Inferior parietal cortex (tissue), 1 donor: Measurements from ENCODE around the gene FEZ2.

Experiments
- DNase-seq: peaks from one replicate; pipeline ENCODE4 v3.0.0-alpha.2; 2016; ENCODE audit errors: extremely low spot score

FEZ2 gene

DNA sequence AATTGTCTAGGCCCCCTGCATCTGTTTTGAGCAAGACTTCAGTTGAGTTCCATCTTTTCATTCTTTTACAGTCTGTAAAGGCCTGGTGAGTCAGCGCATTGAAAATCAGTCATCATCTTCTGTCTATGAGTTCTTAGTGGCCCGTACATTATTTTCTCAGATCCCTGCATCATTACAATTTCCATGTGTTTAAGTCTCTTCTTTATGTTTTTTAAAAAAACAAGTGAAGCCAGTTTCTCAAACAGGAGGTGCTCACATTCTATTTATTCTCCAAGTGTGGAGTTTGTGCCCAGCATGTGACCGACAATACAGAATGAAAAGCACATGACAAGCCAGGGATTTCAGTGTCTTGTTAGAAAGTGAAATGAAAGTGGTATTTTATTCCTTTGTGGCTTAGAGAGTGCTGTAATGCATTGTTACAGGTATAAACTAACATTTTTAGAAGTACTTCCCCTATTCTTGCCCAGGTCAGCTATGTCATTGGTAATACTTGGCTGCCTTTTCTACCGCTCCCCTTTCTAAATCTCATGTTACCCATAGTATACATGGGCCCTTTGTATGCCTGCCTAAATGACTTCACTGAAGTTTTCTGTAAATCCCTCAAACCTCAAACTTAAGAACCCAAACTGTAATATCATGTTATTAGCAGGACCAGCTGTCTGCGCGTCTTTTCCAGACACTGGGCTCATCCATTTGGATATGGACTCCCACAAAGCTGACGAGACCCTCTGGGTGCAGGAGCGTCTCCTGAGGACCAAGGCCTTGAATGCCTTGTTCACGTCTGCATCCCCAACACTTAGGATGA, 67.6 kb downstream of the FEZ2 start:
- no peak for DNase-seq

DNA sequence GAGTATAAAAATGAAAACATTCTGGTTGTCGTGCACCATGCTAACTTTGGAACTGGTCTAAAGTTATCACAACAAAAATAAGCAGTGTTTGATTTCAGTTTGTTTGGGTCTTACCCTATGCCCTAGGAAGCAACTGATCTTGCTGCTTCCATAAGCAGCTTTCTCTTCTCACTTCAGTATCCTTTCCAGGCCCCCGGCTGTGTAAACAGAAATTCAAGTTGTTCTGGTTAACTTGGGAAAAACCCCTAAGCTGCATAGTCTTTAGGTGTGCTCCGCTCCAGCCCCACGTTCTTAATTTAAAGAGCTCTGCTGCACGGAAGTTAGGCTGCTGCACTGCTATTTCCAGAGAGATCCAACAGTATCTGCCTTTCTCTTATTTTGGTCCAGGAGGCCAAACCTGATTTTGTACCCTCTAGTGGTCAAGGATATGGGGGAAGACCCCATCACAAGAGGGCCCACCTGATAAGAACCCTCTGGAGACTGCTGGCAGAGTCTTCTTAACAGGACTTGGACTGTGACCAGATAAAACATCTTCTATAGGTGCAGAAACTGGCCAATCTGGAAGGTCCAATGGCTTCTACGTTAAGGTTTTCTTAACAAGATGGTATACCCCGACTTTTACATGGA, 69.1 kb downstream of the FEZ2 start:
- no peak for DNase-seq

DNA sequence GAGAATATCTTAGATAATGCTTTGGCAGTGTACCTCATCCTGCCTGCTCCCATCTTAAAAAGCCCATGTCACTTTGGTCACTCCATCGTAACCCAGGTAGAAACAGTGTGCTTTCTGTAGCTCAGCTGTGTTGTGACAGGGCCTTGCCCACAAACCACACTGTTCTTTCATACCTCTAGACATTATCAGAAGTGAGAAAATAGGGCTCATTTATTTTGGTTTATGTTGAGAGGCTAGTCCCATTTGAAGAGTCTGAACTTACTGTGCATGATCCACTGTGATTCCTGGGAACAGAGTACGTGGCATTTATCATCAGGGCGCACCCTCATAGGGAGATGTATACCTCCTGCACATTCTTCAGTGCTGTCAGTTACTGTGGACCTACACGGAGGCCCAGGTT, 69.7 kb downstream of the FEZ2 start:
- DNase-seq: no peak

DNA sequence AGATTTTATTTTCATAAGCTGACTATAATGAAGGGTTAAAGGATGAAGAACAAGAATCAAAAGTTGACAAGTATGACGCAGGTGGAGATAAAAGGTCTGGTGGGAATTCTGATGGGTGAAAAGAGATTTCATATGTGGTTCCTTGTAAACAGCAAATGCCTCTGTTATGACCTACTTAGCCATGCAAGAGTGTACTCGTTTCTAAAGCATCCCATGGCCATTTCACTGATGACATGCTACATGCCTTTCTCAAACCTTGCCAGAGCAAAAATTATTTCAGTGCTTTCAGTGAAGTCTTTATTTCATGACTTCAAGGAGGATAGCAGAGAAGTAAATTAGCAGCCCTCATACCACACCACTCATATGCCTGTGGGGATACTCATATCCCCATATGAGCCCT, 71.7 kb downstream of the FEZ2 start:
- DNase-seq: no peak

DNA sequence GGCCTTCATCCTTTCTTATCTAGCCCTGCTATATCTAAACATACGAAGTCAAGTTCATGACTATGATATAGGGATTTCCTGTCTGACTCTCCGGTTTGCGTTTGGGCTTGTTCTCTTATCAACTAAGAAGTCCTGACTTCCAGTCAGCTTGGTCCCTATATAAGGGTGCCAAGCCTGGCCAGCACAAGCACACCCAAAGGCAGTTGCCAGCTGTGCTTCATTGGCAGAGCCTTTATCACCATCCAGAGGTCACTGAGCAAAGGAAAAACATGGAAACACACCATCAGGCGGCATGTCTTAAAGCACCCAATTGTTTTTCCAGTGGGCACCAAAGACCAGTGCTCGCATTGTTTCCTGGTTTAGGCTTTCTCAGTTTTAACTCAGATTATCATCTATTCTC, 72.7 kb downstream of the FEZ2 start:
- DNase-seq: no peak

DNA sequence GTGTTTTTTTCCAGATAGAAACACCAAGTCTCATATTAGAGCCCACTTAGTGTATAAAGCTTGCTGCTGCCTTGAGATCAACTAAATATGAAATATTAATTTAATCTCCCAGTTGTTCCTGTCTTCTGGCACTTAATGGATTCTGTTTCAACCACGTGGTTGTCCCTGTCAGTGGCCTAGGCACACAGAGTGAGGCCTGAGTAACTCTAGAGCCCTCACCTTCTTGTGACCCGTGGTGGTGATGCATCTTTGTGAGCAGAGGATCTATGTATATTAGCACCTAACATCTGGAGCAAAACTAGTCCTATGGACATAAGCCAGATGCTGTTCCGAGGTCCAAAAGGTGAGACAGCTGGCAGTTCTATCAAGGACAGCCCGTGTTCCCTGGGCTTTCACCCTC, 74.8 kb downstream of the FEZ2 start:
- no peak for DNase-seq

DNA sequence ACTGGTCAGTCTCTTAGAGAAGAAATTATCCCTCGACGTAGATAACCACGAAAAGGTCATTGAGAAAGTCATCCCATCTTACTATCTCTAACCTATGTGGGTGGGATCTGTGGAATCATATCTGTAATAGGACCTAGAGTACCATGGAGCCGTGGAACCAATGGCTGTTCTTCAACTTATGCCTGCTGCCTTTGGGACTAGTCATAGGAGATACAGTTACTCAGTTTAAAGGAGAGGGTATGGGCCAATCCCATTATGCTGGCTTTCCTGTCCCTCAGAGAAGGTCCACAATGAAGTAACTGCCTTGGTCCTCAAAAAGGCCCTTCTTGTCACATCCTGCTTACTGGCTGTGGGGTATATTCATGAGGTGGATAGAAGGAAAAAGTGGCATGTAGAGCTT, 77.5 kb downstream of the FEZ2 start:
- DNase-seq: no peak

DNA sequence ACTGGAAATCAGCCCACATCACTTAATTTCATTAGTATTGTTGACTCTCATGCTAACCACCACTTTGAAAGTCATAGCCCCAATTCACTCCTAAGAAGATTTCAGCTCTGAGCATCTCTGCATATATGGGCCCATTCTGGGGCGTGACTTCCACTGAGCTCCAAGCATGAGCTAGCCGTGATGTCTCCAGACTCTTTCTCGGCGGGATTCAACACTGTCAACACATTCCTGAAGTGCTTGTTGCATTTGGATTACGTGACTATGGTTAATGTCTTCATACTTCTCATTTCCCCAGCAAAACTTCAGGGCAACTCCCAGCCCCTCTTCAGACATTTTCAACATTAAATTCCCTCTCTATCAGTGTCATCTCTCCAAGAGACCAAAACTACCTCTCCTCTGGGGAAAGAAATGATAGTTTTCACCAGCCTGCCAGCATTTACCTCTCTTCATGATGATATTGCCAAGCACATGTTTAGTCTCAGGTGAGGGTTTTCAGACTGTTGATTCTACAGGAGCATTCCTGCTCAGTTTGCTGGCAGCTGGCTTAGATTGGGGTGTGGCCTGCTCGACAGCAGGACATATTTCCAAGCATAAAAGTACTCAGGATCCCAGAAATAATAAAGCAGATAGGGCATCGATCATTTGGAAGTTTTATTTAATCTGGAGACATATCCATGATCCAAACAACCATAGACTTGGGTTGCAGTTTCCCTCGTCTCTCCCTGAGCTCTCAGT, 81.7 kb downstream of the FEZ2 start:
- DNase-seq: no peak

DNA sequence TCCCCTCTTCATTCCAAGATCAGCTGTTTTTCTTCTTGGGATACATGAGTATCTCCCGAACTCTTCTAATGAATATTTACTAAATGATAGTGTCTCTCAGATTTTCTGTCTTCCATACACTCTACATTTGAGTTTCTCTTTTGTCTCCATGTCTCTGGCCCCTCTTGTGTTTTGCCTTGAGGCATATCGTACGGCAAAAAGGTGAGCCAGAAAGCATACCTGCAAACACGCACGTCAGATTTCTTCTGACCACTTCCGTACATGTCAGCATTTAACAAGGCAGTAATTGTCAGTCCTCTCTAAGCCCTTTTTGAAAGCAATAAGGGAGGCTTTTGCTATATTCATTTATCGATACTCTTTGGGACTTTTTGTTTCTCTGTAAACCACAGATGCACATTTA, 82.4 kb downstream of the FEZ2 start:
- DNase-seq: no peak

DNA sequence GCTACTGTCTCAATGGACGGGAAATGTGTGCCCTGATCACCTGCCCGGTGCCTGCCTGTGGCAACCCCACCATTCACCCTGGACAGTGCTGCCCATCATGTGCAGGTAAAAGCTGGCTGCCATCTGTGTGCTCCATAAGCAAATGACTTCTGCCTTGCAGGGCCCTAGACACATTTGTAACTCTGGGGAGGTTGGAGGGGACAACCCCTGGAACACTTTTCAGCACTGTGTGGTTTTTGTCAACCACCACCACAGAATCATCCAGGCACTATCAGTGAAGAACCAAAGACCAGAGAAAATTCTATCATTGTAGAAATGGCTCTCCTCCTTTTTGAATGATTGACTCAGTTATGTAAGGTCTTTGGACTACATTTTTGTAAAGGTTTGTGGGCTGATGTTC, 84.3 kb downstream of the FEZ2 start:
- DNase-seq: no peak

DNA sequence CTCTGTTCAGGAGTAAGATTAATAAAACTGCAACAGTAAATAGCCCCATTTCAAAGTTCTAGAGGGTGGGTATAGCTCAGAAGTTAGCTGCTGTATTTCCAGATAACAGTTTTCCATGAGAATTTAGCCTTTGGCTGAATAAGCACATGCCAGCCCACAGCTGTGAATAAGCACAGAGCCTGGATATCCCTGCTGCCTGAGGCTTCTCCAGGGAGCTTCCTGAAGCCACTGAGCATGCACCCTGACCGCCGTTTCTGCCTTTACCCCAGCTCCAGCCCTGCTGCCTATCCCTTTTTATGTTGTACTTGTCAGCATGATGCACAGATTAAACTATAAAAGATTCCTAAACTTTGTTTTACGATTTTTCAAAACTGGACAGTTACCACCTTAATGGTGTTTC, 85.3 kb downstream of the FEZ2 start:
- DNase-seq: no peak

DNA sequence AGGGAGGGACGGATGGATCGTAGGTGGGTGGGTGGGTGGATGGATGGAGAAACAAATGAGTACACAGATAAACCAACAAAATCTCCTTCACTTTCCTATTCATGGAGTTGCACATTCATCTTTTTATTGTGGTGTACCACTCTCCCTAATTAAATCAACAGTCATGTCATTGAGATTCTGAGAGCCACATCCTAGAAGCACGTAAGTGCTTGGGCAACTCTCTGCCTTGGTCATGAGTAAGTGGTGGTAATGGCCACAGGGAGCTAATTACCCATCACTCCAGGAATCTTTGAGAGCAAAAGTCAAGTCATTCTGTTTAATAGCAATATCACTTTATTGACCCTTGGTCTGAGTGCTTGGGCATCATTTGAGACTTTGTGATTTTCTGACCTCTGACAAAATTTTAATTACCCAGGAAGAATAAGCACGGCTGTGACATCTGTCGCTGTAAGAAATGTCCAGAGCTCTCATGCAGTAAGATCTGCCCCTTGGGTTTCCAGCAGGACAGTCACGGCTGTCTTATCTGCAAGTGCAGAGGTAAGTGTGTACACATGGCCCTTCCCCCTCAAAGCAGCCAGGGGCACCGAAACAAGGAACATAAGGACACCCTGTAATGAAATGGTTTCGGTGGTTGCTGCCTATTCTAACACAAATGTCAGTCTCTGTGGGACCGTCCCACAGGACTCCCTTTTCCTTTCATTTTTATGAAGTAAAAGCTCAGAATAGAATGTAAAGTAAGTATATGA, 85.9 kb downstream of the FEZ2 start:
- no peak for DNase-seq

DNA sequence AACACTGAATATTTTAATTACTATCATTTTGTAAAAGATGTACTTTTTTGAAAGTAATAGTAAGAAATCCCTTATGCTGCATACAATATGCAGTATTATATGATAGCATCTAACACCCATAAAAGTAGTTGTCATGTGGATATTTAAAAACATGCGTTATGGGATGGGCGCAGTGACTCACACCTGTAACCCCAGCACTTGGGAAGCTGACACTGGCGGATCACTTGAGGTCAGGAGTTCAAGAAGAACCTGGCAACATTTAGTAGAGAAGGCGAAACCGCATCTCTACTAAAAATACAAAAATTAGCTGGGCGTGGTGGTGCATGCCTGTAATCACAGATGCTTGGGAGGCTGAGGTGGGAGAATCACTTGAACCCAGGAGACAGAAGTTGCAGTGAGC, 88.9 kb downstream of the FEZ2 start:
- no peak for DNase-seq

DNA sequence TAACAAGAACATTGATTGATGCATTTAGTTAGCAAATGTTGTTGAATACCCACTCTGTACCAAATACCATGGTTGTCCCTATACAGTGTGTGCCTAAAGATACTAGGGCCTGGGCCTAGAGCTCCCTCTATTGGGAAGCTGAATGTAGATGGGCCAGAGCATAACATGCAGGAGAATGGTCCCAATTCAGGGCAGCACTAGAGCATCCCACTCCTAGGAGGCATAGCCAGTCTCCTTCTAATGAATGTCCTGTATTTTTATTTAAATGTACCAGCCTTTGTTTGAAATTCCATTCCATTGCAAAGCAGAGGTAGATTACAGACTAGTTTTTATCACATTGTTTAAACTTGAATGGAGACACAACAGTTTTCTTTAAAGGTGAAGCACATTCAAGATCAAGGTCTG, 90.6 kb downstream of the FEZ2 start:
- peak; percentile 74 for DNase-seq
